IMR-90 (cell line): ENCODE results near the gene PABPN1. TPM values are rescaled to one million over a fixed set of nuclear protein-coding genes. Genes with fewer than 3 reads are reported as not detected.

Experiments used
- ATAC-seq: fragments of 200-7000 bp; cut with Tn5 transposase; 2 replicates; pipeline ENCODE4 v1.9.1; 2020; ENCODE audit warnings: low read depth, mild to moderate bottlenecking, moderate library complexity
- BruUV-seq: library from RNA; stranded (reverse); fragments of 400-500 nt; replicated peaks from 2 replicates; lab custom pipeline; 2021; lab: Mats Ljungman, UMichigan
- CTCF ChIA-PET: fragments of 300-600 bp; formaldehyde crosslinking; extraction: SDS; loops from one replicate; lab custom pipeline; 2021; ENCODE audit warnings: antibody characterized with exemption; lab: Yijun Ruan, JAX
- POLR2A ChIA-PET: fragments of 300-600 bp; sonication (Branson Sonifier 250); formaldehyde crosslinking; loops from one replicate; lab custom pipeline; 2022; ENCODE audit warnings: antibody characterized with exemption; ENCODE audit not compliant: unreplicated experiment; lab: Charles Lee
- DNase-seq: peaks from one replicate; pipeline ENCODE4 v3.0.0; 2013
- H2AFZ ChIP-seq: replicated peaks from 2 replicates; pipeline ENCODE3; 2013; ENCODE audit warnings: low read length, mild to moderate bottlenecking; ENCODE audit not compliant: poor library complexity
- H2AK5ac ChIP-seq: 2 replicates; pipeline ENCODE4 v1.6.1; 2013; ENCODE audit warnings: low read depth, low read length, inconsistent platforms
- H2AK9ac ChIP-seq: replicated peaks from 2 replicates; pipeline ENCODE3; 2013; ENCODE audit warnings: mild to moderate bottlenecking, low read depth, low read length, moderate library complexity; ENCODE audit not compliant: poor library complexity
- H2BK120ac ChIP-seq: 2 replicates; pipeline ENCODE4 v1.6.1; 2013; ENCODE audit warnings: low read depth, low read length, inconsistent platforms
- H2BK15ac ChIP-seq: 3 replicates; pipeline ENCODE4 v1.6.1; 2013; ENCODE audit warnings: low read depth, low read length, inconsistent platforms
- H2BK20ac ChIP-seq: 2 replicates; pipeline ENCODE4 v1.6.1; 2013; ENCODE audit warnings: low read depth, mild to moderate bottlenecking, inconsistent platforms, low read length, moderate library complexity
- H2BK5ac ChIP-seq: 2 replicates; pipeline ENCODE4 v1.6.1; 2013; ENCODE audit warnings: mild to moderate bottlenecking, low read depth, low read length, inconsistent platforms; ENCODE audit not compliant: poor library complexity, severe bottlenecking
- H3K14ac ChIP-seq: replicated peaks from 2 replicates; pipeline ENCODE4 v1.6.1; 2013; ENCODE audit warnings: low read depth, low read length, inconsistent platforms
- H3K18ac ChIP-seq: 2 replicates; pipeline ENCODE4 v1.6.1; 2013; ENCODE audit warnings: low read depth, low read length, control low read depth
- H3K23ac ChIP-seq: 2 replicates; pipeline ENCODE4 v1.6.1; 2013; ENCODE audit warnings: low read depth, low read length, inconsistent platforms
- H3K27ac ChIP-seq: 2 replicates; pipeline ENCODE4 v1.5.1; 2013; ENCODE audit warnings: mild to moderate bottlenecking, control low read depth, low read length; ENCODE audit not compliant: insufficient read depth
- H3K27me3 ChIP-seq: 2 replicates; pipeline ENCODE4 v1.6.1; 2013; ENCODE audit warnings: low read length; ENCODE audit not compliant: control insufficient read depth, insufficient read depth
- H3K36me3 ChIP-seq: 2 replicates; pipeline ENCODE4 v1.6.1; 2013; ENCODE audit warnings: low read length, mixed read lengths; ENCODE audit not compliant: control insufficient read depth, insufficient read depth
- H3K4ac ChIP-seq: 2 replicates; pipeline ENCODE4 v1.6.1; 2013; ENCODE audit warnings: low read depth, low read length, inconsistent platforms
- H3K4me1 ChIP-seq: 2 replicates; pipeline ENCODE4 v1.6.1; 2013; ENCODE audit warnings: low read length, mixed read lengths; ENCODE audit not compliant: control insufficient read depth, insufficient read depth
- H3K4me2 ChIP-seq: 2 replicates; pipeline ENCODE4 v1.6.1; 2013; ENCODE audit warnings: low read depth, mild to moderate bottlenecking, control low read depth, low read length, moderate library complexity
- H3K4me3 ChIP-seq: 2 replicates; pipeline ENCODE4 v1.5.1; 2013; ENCODE audit warnings: low read depth, mild to moderate bottlenecking, control low read depth, low read length, moderate library complexity; ENCODE audit not compliant: insufficient read depth
- H3K56ac ChIP-seq: 2 replicates; pipeline ENCODE4 v1.6.1; 2013; ENCODE audit warnings: low read length, inconsistent platforms; ENCODE audit not compliant: insufficient read depth; ENCODE audit errors: extremely low read depth
- H3K79me1 ChIP-seq, 2 experiments: 2 replicates each; pipeline ENCODE4 v1.6.1; 2013; ENCODE audit warnings: low read length in 2 of 2, inconsistent platforms in 1 of 2, low read depth in 1 of 2
- H3K9ac ChIP-seq: 2 replicates; pipeline ENCODE4 v1.6.1; 2013; ENCODE audit warnings: low read depth, low read length, control low read depth
- H3K9me1 ChIP-seq: 2 replicates; pipeline ENCODE4 v1.6.1; 2013; ENCODE audit warnings: low read length, inconsistent platforms; ENCODE audit not compliant: insufficient read depth
- H3K9me3 ChIP-seq: 2 replicates; pipeline ENCODE4 v1.6.1; 2013; ENCODE audit warnings: low read length; ENCODE audit not compliant: control insufficient read depth, insufficient read depth
- H4K20me1 ChIP-seq: 2 replicates; pipeline ENCODE4 v1.6.1; 2013; ENCODE audit warnings: low read length, inconsistent platforms; ENCODE audit not compliant: insufficient read depth
- H4K5ac ChIP-seq: 2 replicates; pipeline ENCODE4 v1.6.1; 2013; ENCODE audit warnings: mild to moderate bottlenecking, low read depth, low read length, control low read depth
- H4K8ac ChIP-seq, 2 experiments: 2 replicates each; pipeline ENCODE4 v1.6.1; 2013; ENCODE audit warnings: low read depth in 2 of 2, low read length in 2 of 2, control low read depth in 1 of 2, inconsistent platforms in 1 of 2
- H4K91ac ChIP-seq: 2 replicates; pipeline ENCODE4 v1.6.1; 2013; ENCODE audit warnings: low read depth, low read length, inconsistent platforms; ENCODE audit not compliant: insufficient read depth
- CEBPB ChIP-seq: IDR thresholded peaks from 2 replicates; pipeline ENCODE4 v1.6.1; 2012; ENCODE audit warnings: low read depth, low read length, improper control_type of control experiment
- ELK1 ChIP-seq: fragments of 150-350 bp; IDR thresholded peaks from 2 replicates; pipeline ENCODE4 v1.6.1; 2016; ENCODE audit warnings: low read depth, mild to moderate bottlenecking, low read length, moderate library complexity, borderline replicate concordance
- MAZ ChIP-seq: IDR thresholded peaks from 2 replicates; pipeline ENCODE4 v1.6.1; 2012; ENCODE audit warnings: low read depth, mild to moderate bottlenecking, low read length, improper control_type of control experiment, moderate library complexity, borderline replicate concordance
- NFE2L2 ChIP-seq: fragments of 150-350 bp; IDR thresholded peaks from 2 replicates; pipeline ENCODE4 v1.6.1; 2016; ENCODE audit warnings: low read depth, mild to moderate bottlenecking, low read length
- POLR2A ChIP-seq: IDR thresholded peaks from 2 replicates; pipeline ENCODE4 v1.6.1; 2012; ENCODE audit warnings: mild to moderate bottlenecking, low read depth, low read length
- RAD21 ChIP-seq: IDR thresholded peaks from 2 replicates; pipeline ENCODE4 v1.6.1; 2012; ENCODE audit warnings: low read length, improper control_type of control experiment
- RCOR1 ChIP-seq: IDR thresholded peaks from 2 replicates; pipeline ENCODE4 v1.6.1; 2012; ENCODE audit warnings: mild to moderate bottlenecking, low read length, improper control_type of control experiment; ENCODE audit not compliant: insufficient replicate concordance
- RFX5 ChIP-seq: IDR thresholded peaks from 2 replicates; pipeline ENCODE4 v1.8.0; 2012; ENCODE audit warnings: low read depth, mild to moderate bottlenecking, low read length, moderate library complexity
- WGBS, 2 experiments: methylation state at CpG; one replicate each; pipeline versions ENCODE4 v1.1.5 to v1.1.7; 2013; ENCODE audit warnings: missing lambda C conversion rate in 2 of 2; ENCODE audit not compliant: insufficient read length in 1 of 2; ENCODE audit errors: extremely low coverage in 2 of 2; 5-methylcytosine and 5-hydroxymethylcytosine counted together
- dilution Hi-C: fragments of 300-500 bp; cut with HindIII; formaldehyde crosslinking; loops from one replicate; pipeline ENCODE4 v1.14.3; 2018; ENCODE audit warnings: low sequenced_read_pairs; ENCODE audit not compliant: unreplicated experiment
- in situ Hi-C: fragments of 300-500 bp; cut with MboI; formaldehyde crosslinking; loops from 3 replicates; pipeline ENCODE4 v1.14.3; 2019; ENCODE audit warnings: low sequenced_read_pairs, inconsistent platforms, mixed read lengths
- intact Hi-C: fragments of 100-400 bp; cut with micrococcal nuclease; formaldehyde crosslinking; loops from 2 replicates; pipeline ENCODE4 v1.10.0; 2022
- polyA plus RNA-seq, 3 experiments: library from polyadenylated mRNA; depleted of rRNA; stranded (reverse); fragments of >200 nt; gene quantifications; 2 replicates each; pipeline ENCODE4 v1.2.3, GENCODE V29; 2012; ENCODE audit warnings: low replicate concordance in 1 of 3
- total RNA-seq: library from RNA; depleted of rRNA; stranded (reverse); fragments of >200 nt; gene quantifications from 2 replicates; pipeline ENCODE4 v1.2.3, GENCODE V29; 2012

PABPN1 gene
- total and polyA plus RNA-seq, 2 of the 4 experiments (the other 2 are of a cell fraction), result 104 to 211 TPM

DNA sequence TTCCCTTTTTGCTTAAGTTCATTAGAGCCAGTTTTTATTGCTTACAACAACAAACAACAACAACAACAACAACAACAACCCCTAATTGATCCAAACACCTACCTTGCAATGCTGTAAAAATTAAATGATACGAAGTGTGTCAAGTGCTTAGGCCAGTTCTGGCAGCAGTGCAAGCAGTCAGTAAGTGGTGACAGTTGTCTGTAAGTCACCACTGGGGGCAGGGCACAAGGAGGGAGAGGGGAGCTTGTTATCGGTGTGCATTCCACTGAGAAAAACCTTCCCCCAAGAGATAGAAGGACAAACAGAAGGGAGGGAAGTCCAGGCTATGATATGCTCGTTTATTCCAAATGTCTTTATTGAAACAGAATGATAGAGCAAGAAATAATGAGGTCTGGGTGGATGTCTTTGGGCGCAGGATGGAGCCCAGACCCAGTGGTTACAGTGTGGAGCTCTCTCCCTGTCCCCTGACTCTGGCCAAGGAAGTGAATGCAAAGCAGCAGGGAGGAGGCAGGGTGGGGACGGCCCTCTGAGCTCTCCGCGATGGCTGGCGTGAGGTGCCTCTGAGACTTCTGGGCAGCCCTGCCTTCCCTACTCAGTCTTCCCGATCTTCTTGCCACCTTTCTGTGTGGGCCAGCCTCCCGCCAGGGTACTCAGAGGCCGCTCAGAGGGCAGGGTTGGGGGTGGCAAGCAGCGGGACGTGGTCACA is 24.9 kb downstream of the PABPN1 start:
- ATAC-seq, result no peak
- no peak overlapping the region for H3K27ac ChIP-seq
- H3K18ac ChIP-seq, result no peak overlapping the region
- H3K14ac ChIP-seq, result no peak overlapping the region
- no peaks in the 10 kb centered on the region for H3K4me1 ChIP-seq
- H3K79me1 ChIP-seq, result no peaks in the 10 kb centered on the region; a peak in 1 of 4 replicates
- intact Hi-C loops, result no loop called here
- no peak overlapping the region for H3K23ac ChIP-seq
- H2AFZ ChIP-seq, result no peak overlapping the region
- no peaks in the 10 kb centered on the region for H3K9me1 ChIP-seq
- DNase-seq, result no peak
- H3K4me3 ChIP-seq, result no peak overlapping the region
- H3K27me3 ChIP-seq, result peaks cover 2% of the 10 kb centered on the region; the same call in 1 of the 2 replicates
- no peak overlapping the region for H2AK9ac ChIP-seq
- no peak overlapping the region for H4K91ac ChIP-seq
- dilution Hi-C loops, result no loop called here
- H2BK20ac ChIP-seq, result no peak overlapping the region
- no peak overlapping the region for H3K9ac ChIP-seq
- no peak overlapping the region for H2BK15ac ChIP-seq
- H4K8ac ChIP-seq, result no peak overlapping the region
- peaks cover 10% of the 10 kb centered on the region for H3K36me3 ChIP-seq
- H2BK120ac ChIP-seq, result no peak overlapping the region
- ChIA-PET CTCF (interaction anchor here (1.0 kb wide), 1 partner anchor 24 kb away, joined by 4 read pairs; the partner anchor contains the start of gene PABPN1), POLR2A (no interaction called here)
- H4K5ac ChIP-seq, result no peak overlapping the region
- no peak overlapping the region for H3K4me2 ChIP-seq
- H3K4ac ChIP-seq, result no peak overlapping the region
- no peaks in the 10 kb centered on the region for H4K20me1 ChIP-seq
- no TSS peak for BruUV-seq
- no peaks in the 10 kb centered on the region for H3K9me3 ChIP-seq
- no peak for TF ChIP-seq POLR2A
- no peak for TF ChIP-seq RCOR1
- no peak for TF ChIP-seq RFX5
- TF ChIP-seq RAD21, result no peak
- no peak for TF ChIP-seq ELK1
- no peak for TF ChIP-seq CEBPB
- TF ChIP-seq MAZ, result no peak
- no peak for TF ChIP-seq NFE2L2
- in situ Hi-C loops, result no loop called here
- 70% methylated on average over 3 of the region's 13 CpGs; no CpG with 5 or more reads in 1 of the 2 experiments for WGBS, 2 experiments
- H2BK5ac ChIP-seq, result no peak overlapping the region
- H2AK5ac ChIP-seq, result no peak overlapping the region
- H3K56ac ChIP-seq, result no peak overlapping the region
